Ovary (tissue), 9 donors: Measurements from ENCODE around the gene ACTN2. TPM values are rescaled to one million over a fixed set of nuclear protein-coding genes. Genes with fewer than 3 reads are reported as not detected.

ENCODE experiments used
- DNase-seq, 5 donors: peaks; one replicate each; pipeline ENCODE4 v3.0.0-alpha.2; 2019 to 2020
- H3K27ac ChIP-seq, 2 donors: fragments of 200-600 bp; one replicate each; pipeline versions ENCODE4 v1.5.1 to v1.8.0; 2019 to 2022
- H3K27me3 ChIP-seq: fragments of 200-600 bp; one replicate; pipeline ENCODE4 v1.8.0; 2022
- H3K36me3 ChIP-seq: fragments of 200-600 bp; sonication (generic); one replicate; pipeline ENCODE4 v1.5.1; 2019
- H3K4me1 ChIP-seq: one replicate; pipeline ENCODE4 v1.8.1; 2013; ENCODE audit warnings: mild to moderate bottlenecking, moderate library complexity; ENCODE audit not compliant: insufficient read depth
- H3K4me3 ChIP-seq: fragments of 200-600 bp; sonication (generic); one replicate; pipeline ENCODE4 v1.5.1; 2017
- H3K9me3 ChIP-seq, 2 donors: fragments of 200-600 bp in 1 of 2; sonication (generic) in 1 of 2; one replicate each; pipeline versions ENCODE4 v1.5.1 to v1.8.1; 2013 to 2019; ENCODE audit warnings: mild to moderate bottlenecking in 1 of 2, moderate library complexity in 1 of 2
- CTCF ChIP-seq, 3 donors: fragments of 450-650 bp in 2 of 3; fragments of 200-600 bp in 1 of 3; IDR thresholded peaks; one replicate each; pipeline versions ENCODE4 v1.5.1 to v1.8.0; 2016 to 2022; ENCODE audit warnings: antibody characterized with exemption in 3 of 3, mild to moderate bottlenecking in 1 of 3
- EP300 ChIP-seq: sonication (generic); formaldehyde crosslinking; IDR thresholded peaks from one replicate; pipeline ENCODE4 v1.6.1; 2017; ENCODE audit warnings: antibody characterized with exemption
- POLR2A ChIP-seq: fragments of 450-650 bp; IDR thresholded peaks from one replicate; pipeline ENCODE4 v1.6.1; 2017; ENCODE audit warnings: antibody characterized with exemption, mild to moderate bottlenecking, moderate library complexity
- WGBS, 3 donors: extraction: QIAGEN DNeasy Blood & Tissue Kit in 1 of 3; methylation state at CpG; one replicate each; pipeline versions ENCODE4 v1.1.5 to v1.1.7; 2013 to 2017; 5-methylcytosine and 5-hydroxymethylcytosine counted together
- intact Hi-C, 4 donors: fragments of 100-400 bp; cut with DNase I; formaldehyde crosslinking; loops; one replicate each; pipeline versions ENCODE4 v1.11.0 to v1.15.1; 2022 to 2023
- polyA plus RNA-seq, 2 donors: library from polyadenylated mRNA; stranded (reverse); fragments of 200-250 nt in 1 of 2; fragments of 350-450 nt in 1 of 2; fragmentation: Illumina TruSeq in 1 of 2; extraction: RNeasy Lipid Tissue Mini Kit (QIAGEN cat#74804) in 1 of 2; gene quantifications; one replicate each; pipeline ENCODE4 v1.2.3, GENCODE V29; 2013 to 2014
- total RNA-seq, 7 donors: library from RNA; depleted of rRNA in 2 of 7; stranded (reverse); fragments of >200 nt in 2 of 7; fragmentation: NEBNext Ultra II Directional in 3 of 7; extraction: Animal tissue kit (Norgen Biotek cat#: 25700) in 3 of 7; gene quantifications; one replicate each; pipeline versions ENCODE4 v1.1.0 to v1.2.4, GENCODE V29; 2016 to 2023
- donor health status: DM: no; HTN: no; CAD: no; lungs with moderate emphysema.
- donor health status: DM: no; HTN: no; CAD: no.
- donor health status: Bipolar disorder and iron deficiency.
- donor health status: DM: yes; HTN: yes; CAD: no.
- donor health status: DM: no; HTN: no; CAD: no.
- donor health status: DM: yes; HTN: yes; CAD: no.

ACTN2 gene
- total and polyA plus RNA-seq, 9 donors = 0.34 to 2.7 (median 1.1) TPM

DNA sequence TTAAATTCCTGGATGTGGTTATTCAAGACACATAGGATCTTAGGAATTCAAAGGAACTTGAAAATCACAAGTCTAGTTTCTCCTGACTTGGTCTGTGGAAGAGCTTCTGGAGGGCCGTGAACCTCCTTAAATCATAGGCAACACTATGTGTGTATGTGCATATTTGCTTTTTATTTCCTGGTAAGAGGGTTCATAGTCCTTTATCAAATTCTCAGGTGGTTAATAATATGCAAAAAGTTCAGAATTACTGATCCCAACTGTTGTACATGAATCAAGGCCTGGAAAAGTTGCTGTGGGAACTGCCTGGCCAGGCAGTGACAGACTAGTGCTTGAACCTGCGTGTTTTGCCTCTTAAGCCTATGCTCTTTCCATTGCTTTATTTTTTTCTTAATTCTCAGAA lies 121.7 kb downstream of the ACTN2 start:
- Histone ChIP-seq H3K27ac (no peak overlapping the region), H3K27me3 (no peaks in the 10 kb centered on the region), H3K4me3 (no peak overlapping the region), H3K4me1 (peaks cover 2% of the 10 kb centered on the region), H3K36me3 (no peaks in the 10 kb centered on the region), H3K9me3 (no peaks in the 10 kb centered on the region)
- intact Hi-C loops = no loop called here
- no peak for TF ChIP-seq CTCF (IDR thresholded peaks at IDR 0.05)
- TF ChIP-seq EP300 = no peak
- TF ChIP-seq POLR2A = no peak
- WGBS, 3 donors = 93 to 98% (median 96%) methylated on average over 2 of the region's 2 CpGs
- no peak for DNase-seq

DNA sequence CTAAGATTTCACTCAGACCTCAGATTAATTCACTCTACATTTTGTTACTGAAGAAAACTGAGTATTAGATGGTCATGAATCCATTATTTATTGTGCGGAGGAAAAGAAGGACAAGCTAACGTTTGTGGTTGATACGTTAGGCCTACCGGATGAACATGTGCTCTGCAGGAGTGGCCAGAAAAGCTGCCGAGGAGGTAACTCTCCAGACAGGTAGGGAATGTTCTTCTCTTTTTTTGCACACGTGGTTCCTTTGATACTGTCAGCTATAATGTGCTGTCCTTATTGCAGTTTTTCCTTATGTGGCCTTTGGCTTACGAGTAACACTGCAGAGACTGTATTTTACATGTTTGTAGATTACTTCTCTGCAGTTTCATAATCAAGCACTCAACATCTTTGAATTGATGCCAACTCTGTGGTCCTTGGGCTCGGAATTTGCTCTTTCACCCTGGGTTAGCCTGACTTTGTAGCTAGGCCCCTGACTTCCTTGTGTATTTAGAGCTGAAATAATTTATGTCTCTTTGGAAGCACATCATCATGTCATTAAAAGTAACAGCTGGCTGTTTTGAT lies 122.3 kb downstream of the ACTN2 start:
- Histone ChIP-seq H3K36me3 (no peaks in the 10 kb centered on the region), H3K9me3 (no peaks in the 10 kb centered on the region), H3K27me3 (no peaks in the 10 kb centered on the region), H3K4me3 (no peak overlapping the region), H3K4me1 (peaks cover 2% of the 10 kb centered on the region), H3K27ac (no peak overlapping the region)
- WGBS, 3 donors = 71 to 83% (median 79%) methylated on average over 8 of the region's 8 CpGs
- intact Hi-C loops = no loop called here
- TF ChIP-seq EP300 (no peak), CTCF (IDR thresholded peaks at IDR 0.05) (no peak), POLR2A (no peak)
- no peak for DNase-seq

- H3K27me3 ChIP-seq = no peaks in the 10 kb centered on the region
- intact Hi-C loops = no loop called here
- H3K4me1 ChIP-seq = peaks cover 2% of the 10 kb centered on the region
- DNase-seq = no peak
- whole genome bisulfite sequencing, 3 donors = 61 to 72% (median 65%) methylated on average over 1 of the region's 1 CpG
- no peak for TF ChIP-seq EP300
- no peak for TF ChIP-seq POLR2A
- TF ChIP-seq CTCF (IDR thresholded peaks at IDR 0.05) = no peak
- H3K9me3 ChIP-seq = no peaks in the 10 kb centered on the region
- no peak overlapping the region for H3K4me3 ChIP-seq
- H3K27ac ChIP-seq = no peak overlapping the region
- no peaks in the 10 kb centered on the region for H3K36me3 ChIP-seq
These were observed 122.8 kb downstream of the ACTN2 start for GRCh38 chr1:236809148-236809547.

- Histone ChIP-seq H3K4me3 (no peak overlapping the region), H3K4me1 (peaks cover 2% of the 10 kb centered on the region), H3K27me3 (no peaks in the 10 kb centered on the region), H3K27ac (no peak overlapping the region), H3K9me3 (no peaks in the 10 kb centered on the region), H3K36me3 (no peaks in the 10 kb centered on the region)
- intact Hi-C loops = no loop called here
- 92 to 95% (median 93%) methylated on average over 3 of the region's 3 CpGs for WGBS, 3 donors
- DNase-seq = no peak
- no peak for TF ChIP-seq POLR2A
- no peak for TF ChIP-seq CTCF (IDR thresholded peaks at IDR 0.05)
- TF ChIP-seq EP300 = no peak
These were observed 123.7 kb downstream of the ACTN2 start for GRCh38 chr1:236810018-236810417.
